H9 (cell line): ENCODE results near the gene OSBP2. TPM values are rescaled to one million over a fixed set of nuclear protein-coding genes. Genes with fewer than 3 reads are reported as not detected.

Source experiments
- DNase-seq: peaks from one replicate; pipeline ENCODE4 v3.0.0-alpha.2; 2017
- H2AFZ ChIP-seq: one replicate; pipeline ENCODE4 v1.6.1; 2013; ENCODE audit warnings: mild to moderate bottlenecking, low read length, control low read depth, moderate library complexity
- H2AK5ac ChIP-seq: 2 replicates; pipeline ENCODE4 v1.6.1; 2013; ENCODE audit warnings: low read length, control low read depth, mixed read lengths; ENCODE audit not compliant: insufficient read length
- H2BK120ac ChIP-seq: one replicate; pipeline ENCODE4 v1.6.1; 2013; ENCODE audit warnings: low read depth, mild to moderate bottlenecking, low read length, control low read depth, inconsistent platforms; ENCODE audit not compliant: poor library complexity, severe bottlenecking
- H2BK12ac ChIP-seq: 2 replicates; pipeline ENCODE4 v1.6.1; 2013; ENCODE audit warnings: low read length, control low read depth, mixed read lengths, low read depth; ENCODE audit not compliant: insufficient read length
- H2BK15ac ChIP-seq: 2 replicates; pipeline ENCODE4 v1.6.1; 2013; ENCODE audit warnings: low read depth, low read length, control low read depth
- H2BK20ac ChIP-seq: one replicate; pipeline ENCODE4 v1.6.1; 2013; ENCODE audit warnings: low read depth, mild to moderate bottlenecking, low read length, control low read depth, inconsistent platforms; ENCODE audit not compliant: poor library complexity, severe bottlenecking
- H2BK5ac ChIP-seq: 2 replicates; pipeline ENCODE4 v1.6.1; 2013; ENCODE audit warnings: low read length, control low read depth, mixed read lengths; ENCODE audit not compliant: insufficient read length
- H3K14ac ChIP-seq: 2 replicates; pipeline ENCODE4 v1.6.1; 2013; ENCODE audit warnings: low read length, control low read depth; ENCODE audit not compliant: insufficient read depth
- H3K18ac ChIP-seq: 2 replicates; pipeline ENCODE4 v1.6.1; 2013; ENCODE audit warnings: low read depth, mild to moderate bottlenecking, mixed read lengths, low read length, control low read depth; ENCODE audit not compliant: insufficient read length
- H3K23ac ChIP-seq: 2 replicates; pipeline ENCODE4 v1.6.1; 2013; ENCODE audit warnings: low read length, control low read depth, mixed read lengths, low read depth; ENCODE audit not compliant: insufficient read length
- H3K23me2 ChIP-seq: 2 replicates; pipeline ENCODE4 v1.6.1; 2013; ENCODE audit warnings: low read depth, mild to moderate bottlenecking, mixed read lengths, low read length, control low read depth; ENCODE audit not compliant: insufficient read length, poor library complexity, severe bottlenecking
- H3K27ac ChIP-seq: 2 replicates; pipeline ENCODE4 v1.5.1; 2013; ENCODE audit warnings: low read length, control low read depth, mixed read lengths, low read depth; ENCODE audit not compliant: insufficient read length
- H3K27me3 ChIP-seq: 2 replicates; pipeline ENCODE4 v1.6.1; 2013; ENCODE audit warnings: low read length, control low read depth, inconsistent platforms; ENCODE audit not compliant: insufficient read depth
- H3K4ac ChIP-seq: 2 replicates; pipeline ENCODE4 v1.6.1; 2013; ENCODE audit warnings: low read depth, mild to moderate bottlenecking, control low read depth, inconsistent platforms, low read length, moderate library complexity
- H3K4me1 ChIP-seq: 2 replicates; pipeline ENCODE4 v1.6.1; 2013; ENCODE audit warnings: low read length, control low read depth, inconsistent platforms; ENCODE audit not compliant: insufficient read depth
- H3K4me2 ChIP-seq: 2 replicates; pipeline ENCODE4 v1.6.1; 2013; ENCODE audit warnings: low read length, control low read depth, mixed read lengths; ENCODE audit not compliant: insufficient read length, insufficient read depth
- H3K56ac ChIP-seq: 2 replicates; pipeline ENCODE4 v1.6.1; 2013; ENCODE audit warnings: low read depth, mild to moderate bottlenecking, mixed read lengths, low read length, control low read depth; ENCODE audit not compliant: insufficient read length
- H3K79me1 ChIP-seq: 2 replicates; pipeline ENCODE4 v1.6.1; 2013; ENCODE audit warnings: low read depth, mild to moderate bottlenecking, moderate library complexity, low read length, control low read depth, inconsistent platforms; ENCODE audit not compliant: insufficient read depth, poor library complexity, severe bottlenecking
- H3K79me2 ChIP-seq: 2 replicates; pipeline ENCODE4 v1.6.1; 2013; ENCODE audit warnings: low read length, control low read depth, inconsistent platforms; ENCODE audit not compliant: insufficient read depth
- H3K9ac ChIP-seq: 2 replicates; pipeline ENCODE4 v1.6.1; 2013; ENCODE audit warnings: low read length, control low read depth, mixed read lengths; ENCODE audit not compliant: insufficient read length; ENCODE audit errors: extremely low read depth
- H3K9me3 ChIP-seq: one replicate; pipeline ENCODE4 v1.6.1; 2013; ENCODE audit warnings: low read depth, low read length, inconsistent platforms; ENCODE audit not compliant: control insufficient read depth
- H3T11ph ChIP-seq: one replicate; pipeline ENCODE4 v1.6.1; 2013; ENCODE audit warnings: mild to moderate bottlenecking, low read length, control low read depth, inconsistent platforms
- H4K20me1 ChIP-seq: one replicate; pipeline ENCODE4 v1.6.1; 2013; ENCODE audit not compliant: control insufficient read depth, insufficient read length, insufficient read depth
- H4K5ac ChIP-seq: 2 replicates; pipeline ENCODE4 v1.6.1; 2013; ENCODE audit warnings: low read depth, mild to moderate bottlenecking, mixed read lengths, low read length, control low read depth; ENCODE audit not compliant: insufficient read length
- H4K8ac ChIP-seq: replicated peaks from 2 replicates; pipeline ENCODE4 v1.6.1; 2013; ENCODE audit warnings: low read length, control low read depth, mixed read lengths, low read depth; ENCODE audit not compliant: insufficient read length
- H4K91ac ChIP-seq: 2 replicates; pipeline ENCODE4 v1.6.1; 2013; ENCODE audit warnings: low read depth, mild to moderate bottlenecking, moderate library complexity, mixed read lengths, low read length, control low read depth; ENCODE audit not compliant: insufficient read length
- H3K27ac Mint-ChIP-seq, 3 experiments: 2 replicates in 2 of 3; 3 replicates in 1 of 3; pipeline ENCODE4 v1.8.0; 2020 to 2021; ENCODE audit warnings: mixed read lengths in 3 of 3, mild to moderate bottlenecking in 1 of 3, moderate library complexity in 1 of 3
- H3K27me3 Mint-ChIP-seq: 2 replicates; pipeline ENCODE4 v1.8.0; 2021; ENCODE audit warnings: low read depth, mild to moderate bottlenecking, moderate library complexity, mixed read lengths
- H3K36me3 Mint-ChIP-seq, 3 experiments: 2 replicates in 2 of 3; 3 replicates in 1 of 3; pipeline ENCODE4 v1.8.0; 2020 to 2021; ENCODE audit warnings: low read depth in 3 of 3, mixed read lengths in 3 of 3; ENCODE audit not compliant: insufficient read depth in 1 of 3
- H3K4me1 Mint-ChIP-seq, 2 experiments: 2 replicates each; pipeline ENCODE4 v1.8.0; 2020; ENCODE audit warnings: mixed read lengths in 2 of 2
- H3K4me3 Mint-ChIP-seq, 2 experiments: 2 replicates in 1 of 2; 3 replicates in 1 of 2; pipeline ENCODE4 v1.8.0; 2020 to 2021; ENCODE audit warnings: mild to moderate bottlenecking in 2 of 2, mixed read lengths in 2 of 2, moderate library complexity in 1 of 2
- H3K9me3 Mint-ChIP-seq, 2 experiments: 2 replicates in 1 of 2; 3 replicates in 1 of 2; pipeline ENCODE4 v1.8.0; 2020; ENCODE audit warnings: mild to moderate bottlenecking in 2 of 2, mixed read lengths in 2 of 2, moderate library complexity in 1 of 2
- WGBS: extraction: QIAGEN DNeasy Blood & Tissue Kit; methylation state at CpG from one replicate; pipeline ENCODE4 v1.1.7; 2013; ENCODE audit warnings: missing lambda C conversion rate, low lambda C conversion rate, mixed read lengths; ENCODE audit not compliant: insufficient read length; ENCODE audit errors: extremely low coverage; 5-methylcytosine and 5-hydroxymethylcytosine counted together
- total RNA-seq: library from RNA; stranded (reverse); gene quantifications from 2 replicates; pipeline ENCODE4 v1.2.1, GENCODE V29; 2021
- TF ChIP-seq, protein P1 (sequence below): fragments of 200-600 bp; sonication (generic); conservative IDR thresholded peaks from 3 replicates; pipeline ENCODE4 v1.8.0; 2021; ENCODE audit warnings: antibody characterized with exemption, mild to moderate bottlenecking

Gene OSBP2
- total RNA-seq, 1 experiment from 2014 or later: 3.4 TPM

DNA sequence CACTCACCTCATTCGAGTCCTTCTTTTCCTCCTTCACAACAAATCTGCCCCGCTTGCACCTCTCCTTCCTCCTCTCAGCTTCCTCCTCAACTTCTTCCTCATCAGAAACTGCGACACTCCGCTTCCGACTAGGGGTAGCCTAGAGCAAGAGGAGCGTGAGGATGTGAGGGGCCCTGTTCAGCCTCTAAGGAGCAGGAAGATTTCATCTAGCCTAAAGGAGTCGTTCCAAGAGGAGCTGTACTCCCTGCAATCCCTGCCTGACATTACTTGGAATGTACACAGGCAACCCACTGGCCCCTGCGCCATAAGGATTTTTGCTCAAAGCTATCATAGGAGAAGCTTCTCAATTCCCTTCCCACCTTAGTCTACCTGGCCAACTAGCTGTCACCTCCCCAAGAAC, 239.4 kb downstream of the OSBP2 start:
- Histone ChIP-seq H3K27me3 (no peaks in the 10 kb centered on the region), H2BK20ac (no peak overlapping the region), H3K4me1 (no peaks in the 10 kb centered on the region), H4K5ac (no peak overlapping the region), H2BK5ac (no peak overlapping the region), H3K4me2 (no peak overlapping the region), H3K9ac (no peak overlapping the region), H2AK5ac (no peak overlapping the region), H2BK15ac (no peak overlapping the region), H2AFZ (no peak overlapping the region), H3K79me1 (no peaks in the 10 kb centered on the region), H3K79me2 (no peaks in the 10 kb centered on the region), H4K20me1 (peaks cover 2% of the 10 kb centered on the region), H3K56ac (no peak overlapping the region), H3K14ac (no peak overlapping the region), H3K4ac (no peak overlapping the region), H3K9me3 (no peaks in the 10 kb centered on the region), H3K23me2 (no peaks in the 10 kb centered on the region), H3K18ac (no peak overlapping the region), H3K27ac (no peak overlapping the region), H4K8ac (no peak overlapping the region), H3K23ac (no peak overlapping the region), H2BK120ac (no peak overlapping the region), H4K91ac (no peak overlapping the region), H2BK12ac (no peak overlapping the region), H3T11ph (no peak overlapping the region)
- TF ChIP-seq, protein P1, sequence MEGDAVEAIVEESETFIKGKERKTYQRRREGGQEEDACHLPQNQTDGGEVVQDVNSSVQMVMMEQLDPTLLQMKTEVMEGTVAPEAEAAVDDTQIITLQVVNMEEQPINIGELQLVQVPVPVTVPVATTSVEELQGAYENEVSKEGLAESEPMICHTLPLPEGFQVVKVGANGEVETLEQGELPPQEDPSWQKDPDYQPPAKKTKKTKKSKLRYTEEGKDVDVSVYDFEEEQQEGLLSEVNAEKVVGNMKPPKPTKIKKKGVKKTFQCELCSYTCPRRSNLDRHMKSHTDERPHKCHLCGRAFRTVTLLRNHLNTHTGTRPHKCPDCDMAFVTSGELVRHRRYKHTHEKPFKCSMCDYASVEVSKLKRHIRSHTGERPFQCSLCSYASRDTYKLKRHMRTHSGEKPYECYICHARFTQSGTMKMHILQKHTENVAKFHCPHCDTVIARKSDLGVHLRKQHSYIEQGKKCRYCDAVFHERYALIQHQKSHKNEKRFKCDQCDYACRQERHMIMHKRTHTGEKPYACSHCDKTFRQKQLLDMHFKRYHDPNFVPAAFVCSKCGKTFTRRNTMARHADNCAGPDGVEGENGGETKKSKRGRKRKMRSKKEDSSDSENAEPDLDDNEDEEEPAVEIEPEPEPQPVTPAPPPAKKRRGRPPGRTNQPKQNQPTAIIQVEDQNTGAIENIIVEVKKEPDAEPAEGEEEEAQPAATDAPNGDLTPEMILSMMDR: no peak
- Mint-ChIP-seq H3K36me3 (peaks cover 64 to 88% (median 83%) of the 10 kb centered on the region in 3 experiments; a peak in 6 of 7 replicates), H3K4me1 (no peaks in the 10 kb centered on the region), H3K9me3 (no peaks in the 10 kb centered on the region; a peak in 1 of 5 replicates), H3K4me3 (no peak overlapping the region), H3K27me3 (no peaks in the 10 kb centered on the region; the same call in 1 of the 2 replicates), H3K27ac (no peak overlapping the region; a peak in 1 of 7 replicates)
- WGBS: no CpG with 5 or more reads among the region's 8 CpGs
- no peak for DNase-seq
